GM19099 (cell line): ENCODE data around the gene SLC35E4.
A peak's percentile ranks its signal among the peaks of the same experiment; 100 is the strongest.

ENCODE experiments used
- POLR2A ChIP-seq: IDR thresholded peaks from 3 replicates; pipeline ENCODE4 v1.6.1; 2011; ENCODE audit warnings: low read depth; ENCODE audit not compliant: insufficient read length; ENCODE audit errors: extremely low read depth

The SLC35E4 gene

GRCh38 chr22:30635273-30636225 lies at the start of gene SLC35E4:
SLC35E4 (plus strand) TSS chr22:30635781; CDS start chr22:30636451, 670 bp downstream.
- peak; percentile 37 for TF ChIP-seq POLR2A

GRCh38 chr22:30586414-30586813 lies 49.2 kb upstream of the SLC35E4 start:
- no peak for TF ChIP-seq POLR2A

GRCh38 chr22:30591191-30591587 lies 44.4 kb upstream of the SLC35E4 start:
- TF ChIP-seq POLR2A = no peak

- peak; percentile 74 for TF ChIP-seq POLR2A
Measured at GRCh38 chr22:30591588-30592359, 43.8 kb upstream of the SLC35E4 start, which contains the start of gene PES1. PES1 (minus strand) TSS chr22:30591910; CDS start chr22:30591833, 77 bp downstream.

GRCh38 chr22:30596199-30596598 lies 39.4 kb upstream of the SLC35E4 start:
- TF ChIP-seq POLR2A = no peak

- no peak for TF ChIP-seq POLR2A
Measured at GRCh38 chr22:30596886-30597285, 38.7 kb upstream of the SLC35E4 start.

GRCh38 chr22:30598986-30599385 lies 36.6 kb upstream of the SLC35E4 start:
- TF ChIP-seq POLR2A = no peak

GRCh38 chr22:30600921-30601320 lies 34.7 kb upstream of the SLC35E4 start:
- TF ChIP-seq POLR2A = no peak

- TF ChIP-seq POLR2A = no peak
Measured at GRCh38 chr22:30601464-30601863, 34.1 kb upstream of the SLC35E4 start.

- no peak for TF ChIP-seq POLR2A
Measured at GRCh38 chr22:30602049-30602448, 33.5 kb upstream of the SLC35E4 start.

GRCh38 chr22:30603801-30604200 lies 31.8 kb upstream of the SLC35E4 start:
- TF ChIP-seq POLR2A = no peak

GRCh38 chr22:30604723-30605122 lies 30.9 kb upstream of the SLC35E4 start:
- no peak for TF ChIP-seq POLR2A

GRCh38 chr22:30605449-30606110 lies 30.0 kb upstream of the SLC35E4 start:
- no peak for TF ChIP-seq POLR2A

- peak; percentile 56 for TF ChIP-seq POLR2A
Measured at GRCh38 chr22:30606455-30607299, 28.9 kb upstream of the SLC35E4 start, which contains the start of gene TCN2. TCN2 (plus strand) TSS chr22:30607174; CDS start chr22:30607332, 158 bp downstream.

- no peak for TF ChIP-seq POLR2A
Measured at GRCh38 chr22:30607300-30607930, 28.2 kb upstream of the SLC35E4 start.
